Right ventricle myocardium superior (tissue), 1 donor: Measurements from ENCODE around the gene TEKT4. TPM values are rescaled to one million over a fixed set of nuclear protein-coding genes. Genes with fewer than 3 reads are reported as not detected.
"Not testable (repeated sequence)": the region's sequence is repeated elsewhere in the genome, so short reads cannot be mapped to it uniquely, and the experiment has no call there.

Experiments
- ATAC-seq: fragments of 200-7000 bp; cut with Tn5 transposase; one replicate; pipeline ENCODE4 v1.9.1; 2020; ENCODE audit warnings: mild to moderate bottlenecking; ENCODE audit not compliant: poor library complexity
- DNase-seq: peaks from one replicate; pipeline ENCODE4 v3.0.0-alpha.2; 2020
- intact Hi-C: fragments of 100-400 bp; cut with DNase I; formaldehyde crosslinking; loops from one replicate; pipeline ENCODE4 v1.11.2; 2022
- total RNA-seq: library from RNA; stranded (reverse); fragmentation: NEBNext Ultra II Directional; extraction: Animal tissue kit (Norgen Biotek cat#: 25700); gene quantifications from one replicate; pipeline ENCODE4 v1.2.1, GENCODE V29; 2021
- donor health status: DM: no; HTN: yes; CAD: no; lungs with severe emphysema.

The TEKT4 gene
- total RNA-seq, 1 donor from 2014 or later: not detected

GRCh38 chr2:94874277-94874997 is 3.2 kb downstream of the TEKT4 start:
- no peak for ATAC-seq
- intact Hi-C loops: no loop called here
- no peak for DNase-seq

GRCh38 chr2:94875064-94875819 is 4.0 kb downstream of the TEKT4 start:
- DNase-seq (no peak), ATAC-seq (no peak)
- intact Hi-C loops: no loop called here

GRCh38 chr2:94875820-94876522 is 4.7 kb downstream of the TEKT4 start:
- DNase-seq (no peak), ATAC-seq (no peak)
- intact Hi-C loops: no loop called here

- intact Hi-C loops: no loop called here
- ATAC-seq (no peak), DNase-seq (no peak)
Observed at GRCh38 chr2:94876523-94876863, 5.3 kb downstream of the TEKT4 start.

GRCh38 chr2:94877129-94877528 is 5.9 kb downstream of the TEKT4 start:
- intact Hi-C loops: no loop called here
- ATAC-seq (no peak), DNase-seq (no peak)

GRCh38 chr2:94878575-94878974 is 7.3 kb downstream of the TEKT4 start:
- ATAC-seq, DNase-seq, intact Hi-C loops: not testable (repeated sequence)

- intact Hi-C loops: no loop called here
- DNase-seq (no peak), ATAC-seq (no peak)
Observed at GRCh38 chr2:94879314-94879981, 8.2 kb downstream of the TEKT4 start.

GRCh38 chr2:94879982-94880377 is 8.8 kb downstream of the TEKT4 start:
- ATAC-seq (no peak), DNase-seq (no peak)
- intact Hi-C loops: no loop called here

GRCh38 chr2:94880507-94880906 is 9.3 kb downstream of the TEKT4 start:
- DNase-seq (no peak), ATAC-seq (no peak)
- intact Hi-C loops: no loop called here

GRCh38 chr2:94881070-94881469 is 9.8 kb downstream of the TEKT4 start:
- intact Hi-C loops: no loop called here
- DNase-seq (no peak), ATAC-seq (no peak)

- intact Hi-C loops: no loop called here
- DNase-seq: no peak
- ATAC-seq: no peak
Observed at GRCh38 chr2:94890234-94890633, 19.0 kb downstream of the TEKT4 start.

- ATAC-seq, intact Hi-C loops, DNase-seq: not testable (repeated sequence)
Observed at GRCh38 chr2:94895273-94895672, 24.0 kb downstream of the TEKT4 start.

GRCh38 chr2:94906976-94907375 is 35.7 kb downstream of the TEKT4 start:
- ATAC-seq, intact Hi-C loops, DNase-seq: not testable (repeated sequence)

GRCh38 chr2:94923196-94923595 is 52.0 kb downstream of the TEKT4 start:
- ATAC-seq: no peak
- intact Hi-C loops: no loop called here
- no peak for DNase-seq

- intact Hi-C loops, ATAC-seq, DNase-seq: not testable (repeated sequence)
Observed at GRCh38 chr2:94924999-94925398, 53.8 kb downstream of the TEKT4 start.
